Activated gamma-delta T cell treated with Interleukin-2 at 50 U/mL for 16 hours (primary cell): ENCODE results near the gene LRMDA.
"Not testable (repeated sequence)": the region's sequence is repeated elsewhere in the genome, so short reads cannot be mapped to it uniquely, and the experiment has no call there.

Experiments
- DNase-seq: peaks from one replicate; pipeline ENCODE4 v3.0.0-alpha.2; 2020

LRMDA gene

DNA sequence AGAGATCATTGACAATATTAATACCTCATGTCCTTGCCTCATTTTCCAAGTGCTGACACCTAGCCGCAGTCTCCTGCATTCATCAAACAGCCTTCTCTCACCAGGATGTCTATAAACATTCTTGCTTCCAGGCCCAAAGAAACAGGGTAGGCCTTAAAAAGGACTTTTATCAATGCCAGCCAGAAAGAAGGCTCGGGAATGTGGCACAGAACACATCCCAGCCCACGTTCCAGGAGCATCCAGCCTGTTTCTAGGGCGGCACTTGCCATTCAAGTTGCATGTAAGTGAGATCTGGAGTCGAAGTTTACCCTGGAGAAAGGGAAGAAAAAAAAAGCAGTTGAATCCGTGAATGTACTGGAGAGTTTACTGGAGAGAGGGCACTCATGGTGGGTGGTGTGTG, 1123.1 kb downstream of the LRMDA start:
- no peak for DNase-seq

GRCh38 chr10:76555067-76555670, 1123.7 kb downstream of the LRMDA start:
- DNase-seq, result no peak

DNA sequence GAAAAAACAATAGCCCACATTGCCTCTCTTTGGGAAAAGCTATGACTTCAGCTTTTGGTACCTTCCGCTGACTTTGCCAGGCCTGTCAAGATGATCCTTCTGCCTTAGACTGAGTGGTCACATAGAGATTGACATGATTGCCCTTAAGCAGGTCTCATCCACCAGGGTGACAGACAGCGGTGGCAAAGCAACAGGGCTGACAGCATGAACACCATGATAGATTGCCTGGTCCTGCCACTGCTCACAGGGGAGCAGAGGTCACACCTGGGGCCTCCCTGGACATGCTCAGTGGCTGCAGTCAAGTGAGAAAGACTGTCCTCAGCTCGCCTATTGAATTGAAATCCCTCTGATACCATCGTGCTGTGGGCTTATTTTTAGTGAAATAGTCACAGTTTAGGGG, 1125.9 kb downstream of the LRMDA start:
- DNase-seq, result no peak

DNA sequence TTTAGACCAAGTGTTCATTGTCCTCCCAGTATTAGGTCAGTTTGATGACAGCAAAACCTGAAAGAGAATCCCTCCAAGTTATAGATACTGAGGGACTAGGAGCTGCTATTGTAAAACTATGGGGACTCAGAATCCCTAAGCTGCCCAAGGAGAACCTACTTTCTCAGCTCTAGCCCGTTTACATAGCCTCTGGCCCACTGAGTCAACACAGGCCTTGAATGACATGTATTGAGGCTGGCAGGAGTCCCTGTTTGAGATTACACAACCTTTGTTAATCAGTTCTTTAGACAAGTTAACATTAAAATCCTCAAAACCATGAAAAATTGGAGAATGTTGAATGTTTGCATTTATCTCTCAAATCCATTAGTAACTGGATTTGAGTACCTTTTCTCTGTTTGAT, 1127.2 kb downstream of the LRMDA start:
- no peak for DNase-seq

- DNase-seq, result no peak
Observed at GRCh38 chr10:76558996-76559891, 1127.8 kb downstream of the LRMDA start.

- no peak for DNase-seq
Observed at GRCh38 chr10:76559892-76560220, 1128.4 kb downstream of the LRMDA start.

- no peak for DNase-seq
Observed at GRCh38 chr10:76560338-76560737, 1128.9 kb downstream of the LRMDA start.

DNA sequence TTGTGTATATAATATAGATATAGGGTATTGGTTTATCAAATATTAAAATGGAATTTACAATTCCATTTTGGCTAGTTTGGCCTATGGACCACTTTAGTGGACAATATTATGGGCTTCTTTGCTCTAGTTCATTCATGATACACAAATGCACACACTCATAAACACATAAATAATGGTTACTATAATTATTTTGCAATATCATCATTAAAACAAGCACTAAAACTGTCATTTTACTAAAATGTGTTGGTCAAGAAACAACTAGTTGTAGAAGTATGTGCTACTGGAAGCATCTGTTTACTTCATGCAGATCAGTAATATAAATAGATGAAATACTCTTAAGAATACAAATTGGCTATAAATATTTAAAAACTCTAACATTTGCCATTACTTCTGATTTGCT, 1131.9 kb downstream of the LRMDA start:
- DNase-seq, result no peak

- DNase-seq, result no peak
Observed at GRCh38 chr10:76572021-76572420, 1140.6 kb downstream of the LRMDA start.

- no peak for DNase-seq
Observed at GRCh38 chr10:76576276-76576962, 1145.0 kb downstream of the LRMDA start.

DNA sequence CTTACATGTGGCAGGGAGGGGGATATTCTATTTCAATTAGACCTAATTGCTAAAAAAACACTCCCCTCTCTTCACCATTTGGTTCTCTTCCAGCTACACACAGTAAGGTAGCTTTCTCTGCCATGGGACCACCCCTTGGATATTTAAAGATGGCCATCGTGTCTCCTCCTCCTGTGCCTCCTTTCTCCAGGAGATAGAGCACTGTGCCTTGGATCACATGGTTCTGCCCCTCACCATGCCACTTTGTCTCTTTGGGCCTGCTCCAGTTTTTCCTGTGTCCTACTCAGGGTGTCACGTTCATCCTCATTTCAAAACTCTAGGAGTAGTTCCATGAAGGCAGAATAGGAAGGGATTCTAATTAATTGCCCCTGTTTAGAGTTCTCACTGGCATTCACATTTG, 1146.0 kb downstream of the LRMDA start:
- no peak for DNase-seq

DNA sequence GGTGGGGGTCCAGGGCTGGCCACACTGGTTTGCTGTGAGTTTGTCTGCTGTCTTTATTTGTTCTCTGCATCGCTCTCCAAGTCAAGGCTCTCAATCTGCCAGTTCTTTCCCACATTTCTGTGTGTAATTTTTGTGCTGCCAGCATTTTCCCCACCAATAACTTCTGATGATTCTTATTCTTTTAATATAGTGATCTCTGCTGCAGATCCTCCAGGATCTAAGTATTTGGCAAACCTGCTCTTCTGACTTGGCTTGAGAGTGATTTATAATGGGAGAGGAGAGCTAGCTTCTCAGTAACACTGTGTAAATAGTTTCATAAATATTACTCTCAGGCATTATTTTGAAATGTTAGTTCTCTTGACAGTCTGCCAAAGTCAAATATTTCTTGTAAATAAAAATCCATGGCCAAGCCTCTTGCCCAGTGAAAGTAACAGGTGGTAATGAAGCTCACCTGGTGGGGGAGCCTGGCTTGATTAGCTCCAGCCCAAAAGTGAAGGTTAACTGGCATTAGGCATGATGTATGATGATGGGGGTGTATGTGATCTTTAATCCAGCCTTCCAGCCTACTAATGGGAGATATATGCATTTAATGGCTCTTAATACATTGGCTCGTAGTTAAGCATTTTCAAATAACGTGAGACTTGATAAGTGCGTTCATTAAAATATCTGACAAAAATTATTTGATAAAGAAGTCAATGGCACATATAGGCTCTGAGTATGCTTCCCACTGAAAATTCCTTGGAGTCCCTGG, 1150.3 kb downstream of the LRMDA start:
- DNase-seq, result no peak

DNA sequence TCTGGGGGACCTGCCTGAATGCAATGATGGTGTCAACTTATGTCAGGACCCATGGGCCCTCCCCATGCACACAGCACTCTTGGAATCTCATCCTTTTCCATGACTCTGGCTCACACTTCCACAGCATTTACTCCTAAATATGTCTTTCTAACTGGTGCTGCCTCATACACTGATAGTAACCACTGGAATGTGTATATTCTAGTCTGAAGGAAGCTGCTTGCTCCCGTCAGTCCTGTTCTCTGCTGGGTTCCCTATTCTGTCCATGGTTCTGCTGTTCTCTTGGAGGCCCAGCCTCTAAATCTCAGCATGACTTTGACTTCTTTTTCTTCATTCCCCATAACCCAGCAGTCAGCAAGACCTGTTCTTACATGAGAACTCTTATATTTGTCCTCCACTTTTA, 1151.1 kb downstream of the LRMDA start:
- DNase-seq, result no peak

DNA sequence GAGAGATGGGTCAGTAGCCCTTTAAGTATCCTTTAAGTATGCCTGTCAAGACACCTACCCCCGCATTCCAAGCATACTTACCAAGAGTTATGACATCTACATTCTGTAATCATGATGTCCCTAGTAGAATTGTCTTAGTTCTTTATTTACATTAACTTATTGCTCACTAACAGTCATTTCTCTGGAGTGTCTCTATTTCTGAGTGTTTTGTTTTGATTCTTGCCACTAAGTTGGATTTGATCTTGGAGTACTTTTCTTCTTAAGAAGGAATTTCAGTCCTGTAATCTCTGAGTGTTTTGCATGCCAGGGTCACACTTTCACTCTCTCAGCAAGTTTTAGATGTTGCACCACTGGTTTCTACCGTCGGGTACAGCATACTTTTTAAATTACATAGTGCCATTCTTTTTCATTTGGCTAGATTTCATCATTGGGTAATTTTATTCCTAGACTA, 1152.3 kb downstream of the LRMDA start:
- DNase-seq, result no peak

DNA sequence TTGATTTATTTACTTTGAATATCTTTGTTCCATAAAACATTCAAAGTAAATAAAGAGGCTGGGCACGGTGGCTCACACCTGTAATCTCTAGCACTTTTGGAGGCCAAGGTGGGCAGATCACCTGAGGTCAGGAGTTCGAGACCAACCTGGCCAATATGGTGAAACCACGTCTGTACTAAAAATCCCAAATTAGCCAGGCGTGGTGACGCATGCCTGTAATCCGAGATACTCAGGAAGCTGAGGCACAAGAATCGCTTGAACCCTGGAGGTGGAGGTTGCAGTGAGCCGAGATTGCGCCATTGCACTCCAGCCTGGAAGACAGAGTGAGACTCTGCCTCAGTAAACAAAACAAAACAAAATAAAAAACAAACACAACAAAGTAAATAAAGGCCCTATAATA, 1153.0 kb downstream of the LRMDA start:
- not testable (repeated sequence) for DNase-seq
